HepG2 (cell line): ENCODE measurements around the gene PCIF1. TPM values are rescaled to one million over a fixed set of nuclear protein-coding genes. Genes with fewer than 3 reads are reported as not detected.

Experiments used
- ARNT ChIP-seq: fragments of 450-650 bp; IDR thresholded peaks from 2 replicates; pipeline ENCODE4 v1.6.1; 2017
- ARNT2 ChIP-seq: sonication (generic); formaldehyde crosslinking; IDR thresholded peaks from 2 replicates; pipeline ENCODE4 v1.8.0; 2022; ENCODE audit warnings: mild to moderate bottlenecking, low read depth, missing genetic modification reagents, moderate library complexity
- ETV6 ChIP-seq: sonication (generic); formaldehyde crosslinking; conservative IDR thresholded peaks from 2 replicates; pipeline ENCODE4 v1.4.0; 2020; ENCODE audit warnings: missing genetic modification reagents
- FUBP1 ChIP-seq: sonication (generic); formaldehyde crosslinking; IDR thresholded peaks from 2 replicates; pipeline ENCODE4 v1.5.1; 2020; ENCODE audit warnings: missing genetic modification reagents, mild to moderate bottlenecking, borderline replicate concordance
- HBP1 ChIP-seq: IDR thresholded peaks from 2 replicates; pipeline ENCODE4 v1.6.1; 2016; ENCODE audit warnings: low read depth, control low read depth
- HHEX ChIP-seq: IDR thresholded peaks from 2 replicates; pipeline ENCODE4 v1.6.1; 2016; ENCODE audit warnings: control low read depth
- HMG20A ChIP-seq: IDR thresholded peaks from 2 replicates; pipeline ENCODE4 v1.6.1; 2016; ENCODE audit warnings: borderline replicate concordance
- HNF4A ChIP-seq: sonication (generic); formaldehyde crosslinking; IDR thresholded peaks from 2 replicates; pipeline ENCODE4 v1.4.0; 2020; ENCODE audit warnings: missing genetic modification reagents
- IRF9 ChIP-seq: sonication (generic); formaldehyde crosslinking; IDR thresholded peaks from 2 replicates; pipeline ENCODE4 v1.8.0; 2022; ENCODE audit warnings: missing genetic modification reagents, mild to moderate bottlenecking, borderline replicate concordance
- KDM4B ChIP-seq: sonication (generic); formaldehyde crosslinking; IDR thresholded peaks from 2 replicates; pipeline ENCODE4 v1.4.0; 2020; ENCODE audit warnings: missing genetic modification reagents
- KDM5A ChIP-seq: fragments of 200-600 bp; sonication (generic); IDR thresholded peaks from 2 replicates; pipeline ENCODE4 v1.7.0; 2018; ENCODE audit warnings: antibody characterized with exemption, mild to moderate bottlenecking, low read length, borderline replicate concordance
- MZF1 ChIP-seq: sonication (generic); formaldehyde crosslinking; IDR thresholded peaks from 2 replicates; pipeline ENCODE4 v1.8.1; 2023; ENCODE audit warnings: mild to moderate bottlenecking, missing genetic modification reagents, borderline replicate concordance
- NFRKB ChIP-seq: fragments of 450-650 bp; IDR thresholded peaks from 2 replicates; pipeline ENCODE4 v1.6.1; 2017
- PBX2 ChIP-seq: IDR thresholded peaks from 2 replicates; pipeline ENCODE4 v1.6.1; 2016; ENCODE audit warnings: control low read depth
- POLR2A ChIP-seq, 2 experiments: IDR thresholded peaks; 2 replicates each; pipeline ENCODE4 v1.6.1; 2011; ENCODE audit warnings: low read depth in 2 of 2, low read length in 2 of 2, mild to moderate bottlenecking in 1 of 2, moderate library complexity in 1 of 2; ENCODE audit not compliant: insufficient read depth in 1 of 2
- RFX3 ChIP-seq: IDR thresholded peaks from 2 replicates; pipeline ENCODE4 v1.6.1; 2016; ENCODE audit warnings: missing biosample characterization, missing genetic modification reagents
- SALL2 ChIP-seq: sonication (generic); formaldehyde crosslinking; IDR thresholded peaks from 2 replicates; pipeline ENCODE4 v1.8.1; 2023; ENCODE audit warnings: mild to moderate bottlenecking, missing genetic modification reagents, inconsistent platforms
- SIX1 ChIP-seq: sonication (generic); formaldehyde crosslinking; IDR thresholded peaks from 2 replicates; pipeline ENCODE4 v1.4.0; 2020; ENCODE audit warnings: missing genetic modification reagents, borderline replicate concordance
- SMC3 ChIP-seq: IDR thresholded peaks from 2 replicates; pipeline ENCODE4 v1.6.1; 2011; ENCODE audit warnings: low read length, improper control_type of control experiment
- SP4 ChIP-seq: sonication (generic); formaldehyde crosslinking; IDR thresholded peaks from 2 replicates; pipeline ENCODE4 v1.8.1; 2023; ENCODE audit warnings: mild to moderate bottlenecking, missing genetic modification reagents
- SRSF9 ChIP-seq: fragments of 200-400 bp; formaldehyde crosslinking; IDR thresholded peaks from 2 replicates; pipeline ENCODE4 v1.6.1; 2018; ENCODE audit warnings: borderline replicate concordance, mild to moderate bottlenecking, low read depth, low read length; ENCODE audit not compliant: insufficient read depth, poor library complexity, severe bottlenecking
- TEAD3 ChIP-seq: optimal IDR thresholded peaks from 2 replicates; pipeline ENCODE3; 2016; ENCODE audit warnings: borderline replicate concordance
- TSC22D2 ChIP-seq: sonication (generic); formaldehyde crosslinking; IDR thresholded peaks from 2 replicates; pipeline ENCODE4 v1.5.1; 2020; ENCODE audit warnings: missing genetic modification reagents, mild to moderate bottlenecking, borderline replicate concordance
- ZNF382 ChIP-seq: sonication (generic); formaldehyde crosslinking; IDR thresholded peaks from 2 replicates; pipeline ENCODE4 v1.5.0; 2020; ENCODE audit warnings: missing genetic modification reagents, mild to moderate bottlenecking, borderline replicate concordance
- ZNF432 ChIP-seq: sonication (generic); formaldehyde crosslinking; IDR thresholded peaks from 2 replicates; pipeline ENCODE4 v1.5.0; 2020; ENCODE audit warnings: missing genetic modification reagents, mild to moderate bottlenecking, borderline replicate concordance
- ZNF550 ChIP-seq: sonication (generic); formaldehyde crosslinking; IDR thresholded peaks from 2 replicates; pipeline ENCODE4 v1.4.0; 2020; ENCODE audit warnings: mild to moderate bottlenecking, missing genetic modification reagents, borderline replicate concordance
- ZNF724P ChIP-seq: sonication (generic); formaldehyde crosslinking; IDR thresholded peaks from 2 replicates; pipeline ENCODE4 v1.8.0; 2022; ENCODE audit warnings: missing genetic modification reagents, borderline replicate concordance
- polyA plus RNA-seq, 8 experiments: library from polyadenylated mRNA; depleted of rRNA in 3 of 8; stranded (reverse) in 7 of 8; unstranded in 1 of 8; fragments of >200 nt; fragmentation: Illumina TruSeq in 4 of 8; extraction: Trizol in 4 of 8; gene quantifications; 2 replicates each; pipeline versions ENCODE4 v1.2.1 to v1.2.3, GENCODE V29; 2011 to 2016; ENCODE audit warnings: low read depth in 4 of 8, missing spikeins in 1 of 8, mixed read lengths in 1 of 8; ENCODE audit not compliant: insufficient read depth in 1 of 8
- total RNA-seq, 5 experiments: library from RNA; depleted of rRNA; stranded (reverse); fragments of >200 nt; fragmentation: Illumina TruSeq; extraction: Trizol; gene quantifications; 2 replicates each; pipeline ENCODE4 v1.2.3, GENCODE V29; 2016; ENCODE audit warnings: low read depth in 1 of 5

The PCIF1 gene
- total and polyA plus RNA-seq, 2 of the 13 experiments (the other 11 are each of a cell fraction or from before 2014, with no cell fraction given): 20.9 to 24.4 TPM

GRCh38 chr20:45971425-45971674 lies 36.9 kb downstream of the PCIF1 start (continued):
- TF ChIP-seq KDM4B (no peak), MZF1 (CRISPR knock-in tag) (peak; percentile 57; the same call in 1 of the 2 replicates), ARNT (no peak), SALL2 (CRISPR knock-in tag) (no peak), POLR2A (IDR thresholded peaks at IDR 0.05; ENCODE audit: insufficient read depth in 1 of 2, low read depth in 2 of 2, low read length in 2 of 2) (no peak), RFX3 (CRISPR knock-in tag) (no peak), TSC22D2 (CRISPR knock-in tag) (no peak), KDM5A (no peak), FUBP1 (0 out of 2 replicates have a peak, but pooled peaks have one; percentile 17), NFRKB (no peak), PBX2 (CRISPR knock-in tag) (no peak), SRSF9 (no peak), SMC3 (no peak), ARNT2 (peak; percentile 37), ZNF382 (CRISPR knock-in tag) (no peak), HBP1 (0 out of 2 replicates have a peak, but pooled peaks have one; percentile 45), IRF9 (CRISPR knock-in tag) (peak; percentile 88; the same call in 1 of the 2 replicates), ZNF724P (CRISPR knock-in tag) (no peak), ZNF550 (CRISPR knock-in tag) (no peak), SIX1 (0 out of 2 replicates have a peak, but pooled peaks have one; percentile 12), HHEX (CRISPR knock-in tag) (no peak), ZNF432 (CRISPR knock-in tag) (no peak), ETV6 (CRISPR knock-in tag) (no peak), HNF4A (CRISPR knock-in tag) (no peak), TEAD3 (CRISPR knock-in tag) (no peak), SP4 (CRISPR knock-in tag) (peak; percentile 82; the same call in 1 of the 2 replicates), HMG20A (CRISPR knock-in tag) (no peak)
